Muscle of back (tissue), 11 donors: ENCODE results near the gene COL4A6. TPM values are rescaled to one million over a fixed set of nuclear protein-coding genes. Genes with fewer than 3 reads are reported as not detected.

ENCODE experiments used
- DNase-seq, 3 donors: peaks; one replicate each; pipeline versions ENCODE4 v3.0.0 to v3.0.0-alpha.2; 2013
- polyA plus RNA-seq, 10 donors: library from polyadenylated mRNA; unstranded; fragments of 120-200 nt; gene quantifications; one replicate each; pipeline ENCODE4 v1.2.1, GENCODE V29; 2013; ENCODE audit not compliant: insufficient read length in 10 of 10

COL4A6 gene
- polyA plus RNA-seq, 10 donors, result 1.2 to 4.6 (median 1.6) TPM

- DNase-seq, result no peak
Measured at GRCh38 chrX:108159028-108159670, 279.1 kb downstream of the COL4A6 start.

GRCh38 chrX:108157628-108158027, 280.6 kb downstream of the COL4A6 start:
- DNase-seq, result no peak

- no peak for DNase-seq
Measured at GRCh38 chrX:108156934-108157466, 281.2 kb downstream of the COL4A6 start.

- no peak for DNase-seq
Measured at GRCh38 chrX:108156082-108156481, 282.1 kb downstream of the COL4A6 start.

- DNase-seq, result no peak
Measured at GRCh38 chrX:108148524-108148923, 289.7 kb downstream of the COL4A6 start.

GRCh38 chrX:108138814-108139702, 299.2 kb downstream of the COL4A6 start:
- DNase-seq, result no peak

GRCh38 chrX:108134724-108135123, 303.5 kb downstream of the COL4A6 start:
- DNase-seq, result no peak

GRCh38 chrX:108132876-108133275, 305.3 kb downstream of the COL4A6 start:
- peak in 2 of 3 donors; percentile 17 to 58 for DNase-seq

GRCh38 chrX:108132034-108132433, 306.2 kb downstream of the COL4A6 start:
- DNase-seq, result no peak

- no peak for DNase-seq
Measured at GRCh38 chrX:108131471-108131870, 306.8 kb downstream of the COL4A6 start.

- no peak for DNase-seq
Measured at GRCh38 chrX:108130889-108131288, 307.3 kb downstream of the COL4A6 start.

GRCh38 chrX:108127152-108127551, 311.1 kb downstream of the COL4A6 start:
- DNase-seq, result no peak

- no peak for DNase-seq
Measured at GRCh38 chrX:108126661-108127060, 311.6 kb downstream of the COL4A6 start.

- no peak for DNase-seq
Measured at GRCh38 chrX:108123591-108124366, 314.4 kb downstream of the COL4A6 start.

- no peak for DNase-seq
Measured at GRCh38 chrX:108122748-108123147, 315.5 kb downstream of the COL4A6 start.

GRCh38 chrX:108121291-108121690, 316.9 kb downstream of the COL4A6 start:
- DNase-seq, result no peak

GRCh38 chrX:108117988-108118387, 320.2 kb downstream of the COL4A6 start:
- DNase-seq, result no peak

- DNase-seq, result no peak
Measured at GRCh38 chrX:108114541-108114940, 323.7 kb downstream of the COL4A6 start.
